ENCODE results near the gene SMARCC1.

DNA sequence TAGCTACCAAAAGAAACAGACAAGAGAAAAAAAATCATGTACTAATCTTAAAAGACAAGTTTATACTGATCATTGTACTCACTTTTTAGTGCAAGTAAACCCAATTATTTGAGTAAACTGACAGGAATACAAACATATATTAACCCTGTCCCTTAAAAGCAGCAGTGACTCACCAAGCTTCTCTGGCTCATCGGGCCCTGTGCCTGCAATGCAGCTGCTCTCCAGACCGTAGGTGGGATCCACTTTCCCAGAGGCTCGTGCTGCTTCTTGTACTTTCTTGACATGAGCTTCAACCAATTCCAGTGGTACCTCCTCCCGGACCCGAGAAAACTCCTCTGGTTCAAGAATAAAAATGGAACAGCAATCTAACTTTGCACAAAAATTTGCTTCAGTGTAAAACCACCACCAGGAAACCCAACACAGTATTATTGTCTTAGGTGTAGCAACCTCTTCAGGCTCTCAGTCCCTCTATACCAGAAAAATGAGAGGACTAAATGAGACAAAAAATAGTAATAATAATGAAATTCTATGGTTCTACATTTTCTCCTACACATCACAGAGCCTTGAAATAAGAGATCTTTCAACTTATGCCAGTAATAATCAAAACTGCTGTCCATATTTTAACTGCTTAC, 120.5 kb downstream of the SMARCC1 start:
- TF ChIP-seq POLR2AphosphoS5 (IDR thresholded peaks at IDR 0.05; ENCODE audit: low read depth, low read length): no peak
- TF ChIP-seq, protein P1, sequence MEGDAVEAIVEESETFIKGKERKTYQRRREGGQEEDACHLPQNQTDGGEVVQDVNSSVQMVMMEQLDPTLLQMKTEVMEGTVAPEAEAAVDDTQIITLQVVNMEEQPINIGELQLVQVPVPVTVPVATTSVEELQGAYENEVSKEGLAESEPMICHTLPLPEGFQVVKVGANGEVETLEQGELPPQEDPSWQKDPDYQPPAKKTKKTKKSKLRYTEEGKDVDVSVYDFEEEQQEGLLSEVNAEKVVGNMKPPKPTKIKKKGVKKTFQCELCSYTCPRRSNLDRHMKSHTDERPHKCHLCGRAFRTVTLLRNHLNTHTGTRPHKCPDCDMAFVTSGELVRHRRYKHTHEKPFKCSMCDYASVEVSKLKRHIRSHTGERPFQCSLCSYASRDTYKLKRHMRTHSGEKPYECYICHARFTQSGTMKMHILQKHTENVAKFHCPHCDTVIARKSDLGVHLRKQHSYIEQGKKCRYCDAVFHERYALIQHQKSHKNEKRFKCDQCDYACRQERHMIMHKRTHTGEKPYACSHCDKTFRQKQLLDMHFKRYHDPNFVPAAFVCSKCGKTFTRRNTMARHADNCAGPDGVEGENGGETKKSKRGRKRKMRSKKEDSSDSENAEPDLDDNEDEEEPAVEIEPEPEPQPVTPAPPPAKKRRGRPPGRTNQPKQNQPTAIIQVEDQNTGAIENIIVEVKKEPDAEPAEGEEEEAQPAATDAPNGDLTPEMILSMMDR (IDR thresholded peaks at IDR 0.05): no peak
- TF ChIP-seq, protein P2, sequence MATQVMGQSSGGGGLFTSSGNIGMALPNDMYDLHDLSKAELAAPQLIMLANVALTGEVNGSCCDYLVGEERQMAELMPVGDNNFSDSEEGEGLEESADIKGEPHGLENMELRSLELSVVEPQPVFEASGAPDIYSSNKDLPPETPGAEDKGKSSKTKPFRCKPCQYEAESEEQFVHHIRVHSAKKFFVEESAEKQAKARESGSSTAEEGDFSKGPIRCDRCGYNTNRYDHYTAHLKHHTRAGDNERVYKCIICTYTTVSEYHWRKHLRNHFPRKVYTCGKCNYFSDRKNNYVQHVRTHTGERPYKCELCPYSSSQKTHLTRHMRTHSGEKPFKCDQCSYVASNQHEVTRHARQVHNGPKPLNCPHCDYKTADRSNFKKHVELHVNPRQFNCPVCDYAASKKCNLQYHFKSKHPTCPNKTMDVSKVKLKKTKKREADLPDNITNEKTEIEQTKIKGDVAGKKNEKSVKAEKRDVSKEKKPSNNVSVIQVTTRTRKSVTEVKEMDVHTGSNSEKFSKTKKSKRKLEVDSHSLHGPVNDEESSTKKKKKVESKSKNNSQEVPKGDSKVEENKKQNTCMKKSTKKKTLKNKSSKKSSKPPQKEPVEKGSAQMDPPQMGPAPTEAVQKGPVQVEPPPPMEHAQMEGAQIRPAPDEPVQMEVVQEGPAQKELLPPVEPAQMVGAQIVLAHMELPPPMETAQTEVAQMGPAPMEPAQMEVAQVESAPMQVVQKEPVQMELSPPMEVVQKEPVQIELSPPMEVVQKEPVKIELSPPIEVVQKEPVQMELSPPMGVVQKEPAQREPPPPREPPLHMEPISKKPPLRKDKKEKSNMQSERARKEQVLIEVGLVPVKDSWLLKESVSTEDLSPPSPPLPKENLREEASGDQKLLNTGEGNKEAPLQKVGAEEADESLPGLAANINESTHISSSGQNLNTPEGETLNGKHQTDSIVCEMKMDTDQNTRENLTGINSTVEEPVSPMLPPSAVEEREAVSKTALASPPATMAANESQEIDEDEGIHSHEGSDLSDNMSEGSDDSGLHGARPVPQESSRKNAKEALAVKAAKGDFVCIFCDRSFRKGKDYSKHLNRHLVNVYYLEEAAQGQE (IDR thresholded peaks at IDR 0.05; ENCODE audit: insufficient read depth in 1 of 2, low read depth in 2 of 2, low read length in 1 of 2): no peak

Data from Panc1 (cell line).